ENCODE data around the gene SAMD4A. TPM values are rescaled to one million over a fixed set of nuclear protein-coding genes. Genes with fewer than 3 reads are reported as not detected.

Gene SAMD4A
- total and polyA plus RNA-seq, 2 donors (not counting 1 experiment from before 2014, with no cell fraction given) = 9.3 to 39.8 TPM

DNA sequence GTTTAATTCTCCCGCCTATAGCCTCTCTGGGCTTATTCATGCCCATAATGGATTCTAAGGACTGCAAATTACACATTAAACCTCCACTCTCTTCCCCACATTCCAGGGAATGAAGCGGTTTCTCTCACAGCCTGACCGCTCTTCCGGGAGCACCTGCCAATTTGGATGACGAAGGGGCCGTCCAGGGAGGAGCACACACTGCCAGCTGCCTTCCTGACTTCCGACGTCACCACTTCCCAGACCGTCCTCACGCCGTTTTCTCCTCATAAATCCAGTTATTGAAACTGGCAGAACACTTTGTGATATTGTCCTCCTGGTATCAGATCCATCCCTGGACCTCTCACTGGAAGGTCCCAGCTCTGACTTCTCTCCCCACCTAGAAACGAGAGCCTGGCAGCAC is 248.1 kb downstream of the SAMD4A start:
- DNase-seq (ENCODE audit: low read depth in 2 of 2) = peak; percentile 19 to 67
- H3K4me3 ChIP-seq (replicated peaks in 1 of 4; ENCODE audit: control extremely low read depth in 1 of 4, insufficient read depth in 1 of 4, low read depth in 3 of 4, low read length in 4 of 4) = no peak overlapping the region
- TF ChIP-seq, protein P1, sequence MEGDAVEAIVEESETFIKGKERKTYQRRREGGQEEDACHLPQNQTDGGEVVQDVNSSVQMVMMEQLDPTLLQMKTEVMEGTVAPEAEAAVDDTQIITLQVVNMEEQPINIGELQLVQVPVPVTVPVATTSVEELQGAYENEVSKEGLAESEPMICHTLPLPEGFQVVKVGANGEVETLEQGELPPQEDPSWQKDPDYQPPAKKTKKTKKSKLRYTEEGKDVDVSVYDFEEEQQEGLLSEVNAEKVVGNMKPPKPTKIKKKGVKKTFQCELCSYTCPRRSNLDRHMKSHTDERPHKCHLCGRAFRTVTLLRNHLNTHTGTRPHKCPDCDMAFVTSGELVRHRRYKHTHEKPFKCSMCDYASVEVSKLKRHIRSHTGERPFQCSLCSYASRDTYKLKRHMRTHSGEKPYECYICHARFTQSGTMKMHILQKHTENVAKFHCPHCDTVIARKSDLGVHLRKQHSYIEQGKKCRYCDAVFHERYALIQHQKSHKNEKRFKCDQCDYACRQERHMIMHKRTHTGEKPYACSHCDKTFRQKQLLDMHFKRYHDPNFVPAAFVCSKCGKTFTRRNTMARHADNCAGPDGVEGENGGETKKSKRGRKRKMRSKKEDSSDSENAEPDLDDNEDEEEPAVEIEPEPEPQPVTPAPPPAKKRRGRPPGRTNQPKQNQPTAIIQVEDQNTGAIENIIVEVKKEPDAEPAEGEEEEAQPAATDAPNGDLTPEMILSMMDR (conservative IDR thresholded peaks at IDR 0.05 in 1 of 2, IDR thresholded peaks at IDR 0.05 in 1 of 2; ENCODE audit: low read depth in 1 of 2, low read length in 2 of 2) = no peak
- no peak for TF ChIP-seq EZH2 (IDR thresholded peaks at IDR 0.05; ENCODE audit: low read length, missing control alignments)
- no peak overlapping the region for H3K27ac ChIP-seq (ENCODE audit: insufficient read depth, low read length)
- H3K36me3 ChIP-seq (ENCODE audit: control insufficient read depth, insufficient read depth, low read length) = no peaks in the 10 kb centered on the region
- peaks cover 11% of the 10 kb centered on the region for H3K27me3 ChIP-seq (ENCODE audit: control insufficient read depth, insufficient read depth, low read length)
- no peaks in the 10 kb centered on the region for H3K79me2 ChIP-seq (ENCODE audit: control insufficient read depth, insufficient read depth, low read length)
- H3K4me2 ChIP-seq (ENCODE audit: extremely low read depth, insufficient read depth, low read length) = no peak overlapping the region
- H3K9ac ChIP-seq (ENCODE audit: insufficient read depth, low read length) = no peak overlapping the region
- no peak overlapping the region for H2AFZ ChIP-seq (ENCODE audit: low read length)
- no peaks in the 10 kb centered on the region for H3K4me1 ChIP-seq (ENCODE audit: control insufficient read depth, extremely low read depth, insufficient read depth, low read length)
- H4K20me1 ChIP-seq (ENCODE audit: control insufficient read depth, extremely low read depth, insufficient read depth, low read length) = no peaks in the 10 kb centered on the region
- no peaks in the 10 kb centered on the region for H3K9me3 ChIP-seq (ENCODE audit: control insufficient read depth, insufficient read depth, low read depth, low read length)

DNA sequence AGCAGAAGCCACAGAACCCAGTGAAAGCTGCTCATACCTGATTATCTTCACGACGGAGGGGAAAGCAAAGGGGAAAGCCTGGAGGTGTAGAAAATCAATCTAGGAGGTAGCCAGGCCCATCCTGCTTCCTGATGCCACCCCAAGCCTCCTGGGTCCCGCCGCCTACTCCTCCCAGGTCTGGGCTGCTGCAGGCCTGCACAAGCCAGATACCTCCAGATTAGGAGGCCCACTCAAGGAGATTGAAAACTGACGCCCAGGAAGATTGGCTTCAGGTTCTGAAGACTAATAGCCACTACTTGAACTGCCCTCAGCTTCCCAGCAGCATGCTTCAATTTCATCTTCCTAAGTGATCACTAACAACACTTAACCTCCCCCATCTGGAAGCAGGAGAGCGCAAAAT is 248.6 kb downstream of the SAMD4A start:
- TF ChIP-seq EZH2 (IDR thresholded peaks at IDR 0.05; ENCODE audit: low read length, missing control alignments) = no peak
- TF ChIP-seq, protein P1 (conservative IDR thresholded peaks at IDR 0.05 in 1 of 2, IDR thresholded peaks at IDR 0.05 in 1 of 2; ENCODE audit: low read depth in 1 of 2, low read length in 2 of 2) = no peak
- H3K79me2 ChIP-seq (ENCODE audit: control insufficient read depth, insufficient read depth, low read length) = no peaks in the 10 kb centered on the region
- no peaks in the 10 kb centered on the region for H3K9me3 ChIP-seq (ENCODE audit: control insufficient read depth, insufficient read depth, low read depth, low read length)
- no peak overlapping the region for H3K27ac ChIP-seq (ENCODE audit: insufficient read depth, low read length)
- DNase-seq (ENCODE audit: low read depth in 2 of 2) = no peak
- H3K27me3 ChIP-seq (ENCODE audit: control insufficient read depth, insufficient read depth, low read length) = peaks cover 11% of the 10 kb centered on the region
- H3K9ac ChIP-seq (ENCODE audit: insufficient read depth, low read length) = no peak overlapping the region
- H4K20me1 ChIP-seq (ENCODE audit: control insufficient read depth, extremely low read depth, insufficient read depth, low read length) = no peaks in the 10 kb centered on the region
- no peak overlapping the region for H3K4me2 ChIP-seq (ENCODE audit: extremely low read depth, insufficient read depth, low read length)
- no peak overlapping the region for H3K4me3 ChIP-seq (replicated peaks in 1 of 4; ENCODE audit: control extremely low read depth in 1 of 4, insufficient read depth in 1 of 4, low read depth in 3 of 4, low read length in 4 of 4)
- no peaks in the 10 kb centered on the region for H3K36me3 ChIP-seq (ENCODE audit: control insufficient read depth, insufficient read depth, low read length)
- no peak overlapping the region for H2AFZ ChIP-seq (ENCODE audit: low read length)
- no peaks in the 10 kb centered on the region for H3K4me1 ChIP-seq (ENCODE audit: control insufficient read depth, extremely low read depth, insufficient read depth, low read length)

DNA sequence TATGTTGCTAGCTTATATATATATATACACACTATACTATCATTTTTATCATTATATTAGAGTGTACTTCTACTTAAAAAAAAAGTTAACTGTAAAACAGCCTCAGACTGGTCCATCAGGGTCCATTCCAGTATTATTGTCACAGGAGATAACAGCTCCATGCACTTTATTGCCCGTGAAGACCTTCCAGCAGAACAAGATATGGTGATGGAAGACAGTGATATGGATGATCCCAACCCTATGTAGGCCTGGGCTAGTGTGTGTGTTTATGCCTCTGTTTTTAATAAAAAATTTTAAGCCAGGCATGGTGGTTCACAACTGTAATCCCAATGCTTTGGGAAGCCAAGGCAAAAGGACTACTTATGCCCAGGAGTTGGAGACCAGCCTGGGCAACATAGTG is 249.5 kb downstream of the SAMD4A start:
- no peak for DNase-seq (ENCODE audit: low read depth in 2 of 2)
- Histone ChIP-seq H2AFZ (ENCODE audit: low read length) (no peak overlapping the region), H3K4me1 (ENCODE audit: control insufficient read depth, extremely low read depth, insufficient read depth, low read length) (no peaks in the 10 kb centered on the region), H3K4me2 (ENCODE audit: extremely low read depth, insufficient read depth, low read length) (no peak overlapping the region), H3K4me3 (replicated peaks in 1 of 4; ENCODE audit: control extremely low read depth in 1 of 4, insufficient read depth in 1 of 4, low read depth in 3 of 4, low read length in 4 of 4) (no peak overlapping the region), H3K27ac (ENCODE audit: insufficient read depth, low read length) (no peak overlapping the region), H3K9ac (ENCODE audit: insufficient read depth, low read length) (no peak overlapping the region), H3K27me3 (ENCODE audit: control insufficient read depth, insufficient read depth, low read length) (peaks cover 7% of the 10 kb centered on the region), H3K9me3 (ENCODE audit: control insufficient read depth, insufficient read depth, low read depth, low read length) (no peaks in the 10 kb centered on the region), H4K20me1 (ENCODE audit: control insufficient read depth, extremely low read depth, insufficient read depth, low read length) (no peaks in the 10 kb centered on the region), H3K79me2 (ENCODE audit: control insufficient read depth, insufficient read depth, low read length) (no peaks in the 10 kb centered on the region), H3K36me3 (ENCODE audit: control insufficient read depth, insufficient read depth, low read length) (no peaks in the 10 kb centered on the region)
- no peak for TF ChIP-seq EZH2 (IDR thresholded peaks at IDR 0.05; ENCODE audit: low read length, missing control alignments)
- TF ChIP-seq, protein P1 (conservative IDR thresholded peaks at IDR 0.05 in 1 of 2, IDR thresholded peaks at IDR 0.05 in 1 of 2; ENCODE audit: low read depth in 1 of 2, low read length in 2 of 2) = no peak

Data from fibroblast of lung (primary cell).